MV-4-11 (cell line): Measurements from ENCODE around the gene IFI27L2.

Experiments used
- DNase-seq: peaks from one replicate; lab custom pipeline; 2025; lab: John Stamatoyannopoulos, UW

Gene IFI27L2

DNA sequence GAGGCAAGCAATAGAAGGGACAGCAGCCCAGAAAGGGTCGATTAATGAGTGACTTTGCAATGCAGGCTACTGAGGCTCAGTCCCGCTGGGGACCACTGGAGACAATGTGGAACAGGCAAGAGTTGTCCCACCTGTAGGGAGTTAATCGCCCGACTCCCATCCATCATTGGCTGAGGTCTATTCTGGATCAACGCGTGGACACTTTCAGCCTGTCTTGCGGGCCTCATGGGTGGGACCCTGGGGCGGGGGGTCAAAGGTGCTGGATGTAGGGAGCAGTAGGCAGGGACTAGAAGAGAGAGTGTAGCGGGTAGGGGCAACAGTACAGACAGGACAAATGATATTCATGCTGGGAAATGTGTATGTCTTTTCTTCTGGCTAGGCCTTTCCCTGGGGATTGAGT lies 6.1 kb downstream of the IFI27L2 start:
- DNase-seq: no peak

DNA sequence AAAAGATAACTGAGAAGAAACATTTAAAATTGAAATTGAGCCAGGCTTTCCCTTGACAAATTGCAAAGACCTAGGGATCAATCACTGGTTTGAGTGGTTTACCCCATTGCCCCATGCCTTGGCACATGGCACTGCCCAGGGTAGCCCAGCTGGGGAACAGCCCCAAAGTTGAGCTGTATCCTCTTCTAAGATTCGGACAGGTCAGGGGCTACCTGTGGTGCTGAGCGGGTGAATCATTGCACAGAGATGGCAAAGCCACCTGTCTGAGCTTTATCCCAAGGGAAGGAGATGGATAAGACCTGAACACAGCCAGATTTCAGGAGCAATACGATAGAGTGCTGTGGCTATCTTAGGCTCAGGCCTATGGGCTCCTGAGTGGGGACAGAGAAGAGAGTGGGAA lies 7.0 kb downstream of the IFI27L2 start:
- DNase-seq: no peak

DNA sequence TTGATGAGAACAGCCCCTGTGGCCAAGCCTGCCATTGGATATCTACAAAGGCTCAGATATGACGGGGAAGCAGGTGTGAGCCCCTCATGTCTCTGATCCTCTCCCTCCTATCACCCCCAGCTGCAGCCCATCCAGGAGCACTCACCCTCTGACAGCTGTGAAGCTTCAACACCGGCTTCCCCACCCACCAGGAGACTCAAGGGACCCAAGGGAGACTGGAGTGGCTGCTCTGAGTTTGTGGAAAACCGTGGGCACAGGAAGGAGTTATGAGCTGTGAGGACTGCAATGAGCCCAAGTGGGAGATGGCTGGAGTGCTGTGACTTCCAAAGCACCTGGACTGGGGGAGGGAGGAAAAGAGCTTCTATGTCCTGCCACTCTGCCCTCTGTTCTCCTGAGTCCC lies 7.9 kb downstream of the IFI27L2 start:
- DNase-seq: no peak

DNA sequence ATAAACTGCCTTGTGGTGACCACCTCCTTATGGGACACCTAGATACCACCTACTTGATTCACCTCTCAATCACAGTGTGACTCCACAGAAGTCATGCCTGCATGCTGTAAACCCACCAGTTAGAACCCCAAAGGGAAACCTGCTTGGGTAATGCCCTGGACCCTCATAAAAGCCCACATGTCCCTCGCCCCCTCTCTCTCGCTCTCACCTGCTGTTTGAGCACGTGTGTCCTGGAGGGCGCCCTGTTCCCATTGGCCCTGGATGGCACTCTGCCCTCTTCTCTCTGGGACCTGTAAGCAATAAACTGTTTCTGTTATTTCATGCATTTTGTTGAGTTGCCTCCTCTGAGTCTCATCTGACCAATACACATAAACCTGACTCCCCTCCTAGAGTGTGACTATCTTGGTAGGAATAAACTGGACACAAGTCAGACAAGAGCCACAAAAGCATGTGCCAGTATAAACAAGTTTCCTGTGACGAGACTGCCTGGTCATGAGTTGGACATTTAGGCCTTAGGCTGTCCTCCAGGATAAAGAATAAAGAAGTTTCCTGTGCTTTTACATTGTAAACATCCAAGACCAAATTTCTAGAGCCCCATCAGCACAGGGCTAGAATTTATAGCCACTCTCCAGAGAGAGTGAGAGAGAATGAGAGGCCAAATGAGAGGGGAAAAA lies 8.6 kb downstream of the IFI27L2 start:
- DNase-seq: no peak

DNA sequence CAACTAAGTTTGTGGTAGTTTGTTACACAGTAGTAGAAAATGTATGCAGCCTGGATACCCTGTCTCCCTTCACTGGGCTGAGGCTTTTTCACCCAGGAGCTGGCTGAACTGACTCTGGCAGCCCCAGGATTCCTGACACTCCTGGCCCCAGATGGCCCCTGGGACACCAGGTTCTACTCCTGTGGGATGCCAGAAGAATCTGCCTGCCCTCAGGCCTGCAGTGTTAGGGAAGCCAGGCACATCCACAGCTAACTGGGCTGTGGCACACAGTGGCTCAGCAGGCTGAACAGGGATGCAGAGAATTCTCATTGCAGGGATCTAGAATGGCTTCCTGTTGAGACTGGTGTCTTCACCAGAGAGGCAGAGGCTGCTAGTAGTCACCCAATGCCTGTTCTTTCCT lies 10.3 kb downstream of the IFI27L2 start:
- DNase-seq: no peak

DNA sequence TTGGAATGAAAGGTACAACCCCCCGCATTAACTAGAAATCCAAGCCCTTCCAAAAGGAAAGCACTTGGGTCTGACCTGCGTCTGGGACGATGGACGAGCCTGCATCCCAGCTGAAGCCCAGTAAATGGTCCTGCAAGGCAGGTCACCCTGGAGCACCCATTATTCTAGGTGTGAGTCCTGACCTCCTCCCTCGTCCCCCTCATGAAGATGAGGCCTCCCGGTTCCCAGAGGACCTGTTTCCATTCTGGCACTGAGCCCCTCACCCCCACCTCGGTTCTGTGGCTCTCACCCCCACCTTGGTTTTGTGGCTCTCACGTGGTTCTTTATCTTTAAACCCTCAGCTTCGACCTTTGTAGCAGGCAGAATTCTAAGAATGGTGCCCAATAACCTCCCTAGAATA lies 11.5 kb downstream of the IFI27L2 start:
- no peak for DNase-seq

DNA sequence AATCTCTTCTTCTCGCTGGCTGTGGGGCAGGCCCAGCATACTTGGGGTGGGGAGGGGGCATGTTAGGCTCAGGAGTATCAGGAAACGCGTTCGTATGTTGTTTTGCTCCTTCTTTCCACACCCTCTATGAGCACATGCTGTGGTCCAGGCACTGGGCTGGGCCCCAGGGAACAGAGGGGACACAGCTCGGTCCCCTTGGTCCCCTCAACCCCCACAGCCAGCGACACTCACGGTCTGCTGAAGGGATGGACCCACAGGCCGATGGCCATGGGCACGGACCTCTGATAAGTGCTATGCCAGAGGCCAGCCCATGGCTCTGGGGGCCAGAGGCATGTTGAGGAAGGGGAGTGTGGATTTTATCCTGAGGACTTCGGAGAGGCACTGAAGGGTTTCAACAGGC lies 12.7 kb downstream of the IFI27L2 start:
- no peak for DNase-seq

DNA sequence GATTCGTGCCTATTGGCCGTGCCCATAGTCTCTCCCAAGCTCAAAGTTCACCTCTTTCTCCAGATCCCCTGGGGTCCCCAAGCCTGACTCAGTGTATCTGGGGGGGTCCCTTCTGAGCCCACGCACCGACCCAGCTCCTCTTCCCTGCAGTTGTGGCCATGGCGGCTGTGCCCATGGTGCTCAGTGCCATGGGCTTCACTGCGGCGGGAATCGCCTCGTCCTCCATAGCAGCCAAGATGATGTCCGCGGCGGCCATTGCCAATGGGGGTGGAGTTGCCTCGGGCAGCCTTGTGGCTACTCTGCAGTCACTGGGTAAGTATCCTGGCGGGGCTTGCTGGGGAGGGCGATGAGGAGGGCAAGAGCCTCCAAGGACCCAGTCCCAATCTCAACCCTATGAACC lies 13.8 kb downstream of the IFI27L2 start:
- DNase-seq: no peak

DNA sequence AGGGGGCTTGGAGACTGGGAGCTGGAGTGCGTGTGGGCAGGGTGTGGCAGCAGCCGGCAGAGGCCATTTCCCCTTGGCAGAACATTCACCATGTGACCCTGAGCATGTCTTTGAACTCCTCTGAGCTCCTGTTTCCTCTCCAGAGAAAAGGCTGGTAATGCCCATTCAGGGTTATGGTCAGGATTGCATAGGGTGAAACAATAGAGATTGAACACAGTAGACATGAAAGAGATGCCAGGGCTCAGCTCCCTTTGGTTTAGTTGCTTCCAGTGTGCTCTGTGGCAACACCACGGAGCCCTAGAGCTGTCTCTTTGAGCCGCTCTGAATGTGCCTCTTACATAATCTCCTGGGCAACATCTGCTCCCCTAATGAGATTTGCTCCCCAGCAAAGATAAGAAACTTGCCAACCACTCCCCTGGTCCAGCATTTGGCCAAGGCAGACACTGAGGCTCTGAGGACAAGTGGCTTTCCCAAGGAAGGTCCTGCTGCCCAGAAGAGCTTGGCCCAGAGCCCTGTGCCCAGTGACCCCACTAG lies 14.3 kb downstream of the IFI27L2 start:
- DNase-seq: peak; percentile 41

DNA sequence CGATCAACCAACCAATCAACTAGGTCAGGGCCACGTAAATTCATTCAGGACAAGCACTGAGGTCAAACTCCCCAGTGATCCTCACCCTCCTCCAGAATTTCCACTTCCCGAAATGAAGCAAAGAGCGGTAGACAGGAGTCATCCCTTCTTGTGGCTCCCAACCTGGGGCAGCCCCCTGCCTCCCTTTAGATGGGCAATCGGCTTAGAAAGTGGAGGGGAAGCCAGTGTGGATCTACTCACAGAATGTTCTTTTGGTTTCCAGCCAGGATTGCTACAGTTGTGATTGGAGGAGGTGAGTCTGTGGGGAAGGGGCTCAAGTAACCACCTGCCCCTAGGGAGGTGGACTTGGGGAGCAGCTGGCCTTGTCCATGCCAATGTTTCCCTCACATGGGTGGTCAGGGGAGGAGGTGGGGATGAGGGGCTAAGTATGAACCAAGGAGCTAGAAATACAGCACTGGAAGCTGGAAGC lies 14.8 kb downstream of the IFI27L2 start:
- no peak for DNase-seq

DNA sequence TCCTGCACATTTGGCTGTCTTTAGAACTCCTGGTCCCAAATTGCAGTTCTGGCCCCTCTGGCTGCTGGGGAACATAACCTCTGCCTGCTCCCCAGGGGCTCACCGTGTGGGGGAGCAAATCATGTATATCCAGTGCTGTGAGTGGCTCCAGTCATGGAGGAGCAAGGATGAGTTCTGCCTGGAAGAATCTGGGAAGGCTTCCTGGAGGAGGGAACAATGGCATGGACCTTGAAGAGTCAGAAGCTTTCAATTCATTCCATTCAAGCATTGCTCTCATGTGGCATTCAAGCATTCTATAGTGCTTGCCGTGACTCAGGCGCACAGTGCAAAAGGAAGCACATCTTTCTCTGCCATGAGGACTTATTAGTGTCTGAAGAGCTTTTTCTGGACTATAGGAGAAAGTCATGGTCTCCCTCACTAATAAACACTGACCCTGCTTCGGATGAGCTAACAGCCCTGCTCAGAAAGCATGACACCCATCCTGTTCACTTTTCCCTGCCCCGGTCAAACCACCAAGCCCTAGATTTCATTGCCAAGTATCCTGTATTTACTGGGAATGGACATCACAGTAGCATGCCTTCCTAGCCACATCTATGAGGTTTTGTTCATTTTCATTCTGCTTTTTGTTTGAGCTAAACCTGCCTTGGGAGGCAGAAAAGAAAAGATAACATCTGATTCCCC lies 15.4 kb downstream of the IFI27L2 start:
- DNase-seq: no peak

DNA sequence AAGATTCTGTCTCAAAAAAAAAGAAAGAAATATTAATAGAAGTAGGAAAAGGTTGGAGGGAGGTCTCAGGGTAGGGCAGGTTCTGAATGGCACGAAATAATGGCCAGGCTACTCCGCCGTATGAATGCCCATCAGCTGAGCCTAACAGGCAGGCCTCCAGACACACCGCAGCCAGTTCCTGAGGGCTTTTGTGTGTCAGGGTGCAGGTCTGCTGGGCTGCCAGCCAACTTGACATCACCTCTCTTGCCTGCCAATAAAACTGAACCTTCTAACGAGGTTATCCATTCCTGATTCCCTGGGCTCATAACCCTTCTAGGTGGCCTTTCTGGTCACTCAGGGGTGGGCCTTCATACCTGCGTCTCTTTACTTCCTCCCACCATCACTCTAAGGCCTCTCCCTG lies 15.9 kb downstream of the IFI27L2 start:
- no peak for DNase-seq

DNA sequence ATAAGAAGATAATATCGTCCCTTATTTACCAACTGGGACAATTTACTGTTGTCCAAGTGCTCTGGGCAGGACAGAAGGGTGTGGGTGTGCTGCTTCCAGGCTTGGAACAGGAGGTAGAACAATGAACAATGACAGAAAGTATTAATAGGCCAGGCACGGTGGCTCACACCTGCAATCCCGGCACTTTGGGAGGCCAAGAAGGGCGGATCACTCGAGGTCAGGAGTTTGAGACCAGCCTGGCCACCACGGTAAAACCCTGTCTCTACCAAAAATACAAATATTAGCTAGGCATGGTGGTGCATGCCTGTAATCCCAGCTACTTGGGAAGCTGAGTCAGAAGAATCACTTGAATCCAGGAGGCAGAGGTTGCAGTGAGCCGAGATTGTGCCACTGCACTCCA lies 16.3 kb downstream of the IFI27L2 start:
- DNase-seq: no peak

DNA sequence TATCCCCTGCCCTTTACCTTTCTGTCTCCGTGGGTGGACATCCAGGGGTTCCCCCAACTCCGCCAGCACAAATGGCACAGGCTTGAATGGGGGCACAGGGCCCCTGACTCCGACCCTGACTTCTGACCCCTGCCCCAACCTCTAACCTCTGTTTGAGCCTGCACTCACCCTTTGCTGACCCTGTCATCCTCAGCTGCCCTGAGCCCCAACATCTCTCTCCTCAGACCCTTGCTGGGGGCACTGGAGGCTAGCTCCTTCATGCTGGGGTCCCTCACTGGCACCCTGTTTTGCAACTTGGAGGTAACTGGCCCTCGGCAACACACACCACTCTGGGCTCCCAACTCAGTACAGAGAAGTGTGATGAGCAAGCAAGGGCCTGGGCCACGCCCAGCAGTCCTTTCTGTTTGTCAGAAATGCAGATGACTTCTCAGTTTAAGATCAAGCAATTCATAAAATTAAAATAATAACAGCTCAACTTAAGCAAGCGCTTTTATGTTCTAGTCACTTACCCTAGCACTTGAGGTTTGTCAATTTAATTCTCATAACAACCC lies 16.8 kb downstream of the IFI27L2 start:
- DNase-seq: no peak

DNA sequence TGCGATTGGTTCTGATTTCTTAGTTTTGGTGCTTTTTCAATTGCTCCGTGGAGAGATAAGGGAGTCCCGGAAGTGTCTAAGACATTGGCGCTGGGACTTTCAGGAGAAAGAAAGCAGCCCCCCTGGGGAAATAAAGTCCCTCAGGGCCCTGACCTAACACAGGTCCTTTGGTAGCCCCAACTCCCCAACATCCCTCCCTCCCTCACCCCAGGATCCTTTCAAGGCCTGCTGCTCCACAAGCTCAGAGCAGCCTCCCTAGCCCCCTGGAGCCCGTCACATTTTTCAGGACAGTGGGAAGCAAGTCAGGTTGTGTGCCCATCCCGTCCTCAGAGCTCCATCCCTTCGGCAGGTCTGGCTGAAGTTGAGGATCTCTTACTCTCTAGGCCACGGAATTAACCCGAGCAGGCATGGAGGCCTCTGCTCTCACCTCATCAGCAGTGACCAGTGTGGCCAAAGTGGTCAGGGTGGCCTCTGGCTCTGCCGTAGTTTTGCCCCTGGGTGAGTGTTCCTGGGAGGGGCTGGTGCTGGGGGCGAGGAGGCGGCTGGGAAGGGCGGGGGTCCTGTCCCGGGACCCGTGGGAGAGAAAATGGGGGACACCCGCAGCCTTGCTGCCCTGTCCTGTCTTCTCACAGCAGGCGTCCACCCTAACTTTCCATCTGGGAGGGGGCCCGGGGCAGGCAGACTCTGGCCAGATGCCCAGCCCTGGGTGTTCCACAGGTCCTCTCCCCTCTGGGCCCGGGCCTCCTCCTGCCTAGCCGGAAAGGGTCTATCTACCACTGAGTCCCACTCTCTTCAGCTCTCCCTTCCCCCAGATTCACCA lies 17.9 kb downstream of the IFI27L2 start:
- no peak for DNase-seq

DNA sequence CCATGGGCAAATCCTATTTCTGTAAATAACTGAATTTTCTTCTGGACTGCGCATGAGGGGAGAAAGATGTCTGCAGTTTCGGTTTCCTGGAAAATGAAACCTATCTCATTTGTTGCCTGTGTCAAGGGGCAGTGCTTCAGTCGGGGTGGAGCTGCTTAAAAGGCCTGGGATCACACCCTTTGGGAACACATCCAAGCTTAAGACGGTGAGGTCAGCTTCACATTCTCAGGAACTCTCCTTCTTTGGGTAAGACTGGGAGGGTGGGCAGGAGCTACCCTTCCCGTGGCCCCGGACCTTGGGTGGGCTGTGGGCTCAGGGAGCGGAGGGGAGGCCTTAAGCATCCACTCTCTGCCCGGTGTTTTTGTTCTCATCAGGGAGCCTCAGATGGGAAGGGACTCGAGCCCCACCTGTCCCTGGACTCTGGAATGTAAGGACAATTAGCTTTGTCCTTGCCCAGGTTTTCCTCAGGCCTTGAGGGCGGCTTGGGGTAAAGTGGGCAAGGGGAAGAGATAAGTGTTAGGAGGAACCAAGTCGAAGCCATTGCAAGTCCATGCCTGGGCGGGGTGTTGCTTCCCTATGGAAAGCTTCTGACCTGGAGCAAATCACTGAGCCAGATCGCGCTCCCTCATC lies 18.7 kb downstream of the IFI27L2 start, which contains the start of gene IFI27:
Gene IFI27 (plus strand): TSS at position 185 of the 630 bp plus-strand sequence.
- DNase-seq: no peak

DNA sequence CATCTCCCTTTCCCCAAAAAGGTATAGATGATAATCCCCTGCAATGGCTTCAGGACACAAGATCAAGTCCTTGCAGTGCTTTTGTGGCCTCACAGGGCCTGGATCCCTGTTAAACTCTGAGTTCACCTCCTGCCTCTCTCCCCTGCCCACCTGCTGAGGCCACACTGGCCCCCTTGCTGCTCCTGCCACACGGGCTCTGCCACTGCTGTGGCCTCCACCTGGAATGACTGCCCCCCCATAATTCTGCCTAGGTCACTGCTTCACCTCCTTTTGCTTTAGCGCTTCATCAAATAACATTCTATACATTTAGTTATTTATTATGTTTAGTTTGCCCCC lies 19.5 kb downstream of the IFI27L2 start:
- DNase-seq: no peak

DNA sequence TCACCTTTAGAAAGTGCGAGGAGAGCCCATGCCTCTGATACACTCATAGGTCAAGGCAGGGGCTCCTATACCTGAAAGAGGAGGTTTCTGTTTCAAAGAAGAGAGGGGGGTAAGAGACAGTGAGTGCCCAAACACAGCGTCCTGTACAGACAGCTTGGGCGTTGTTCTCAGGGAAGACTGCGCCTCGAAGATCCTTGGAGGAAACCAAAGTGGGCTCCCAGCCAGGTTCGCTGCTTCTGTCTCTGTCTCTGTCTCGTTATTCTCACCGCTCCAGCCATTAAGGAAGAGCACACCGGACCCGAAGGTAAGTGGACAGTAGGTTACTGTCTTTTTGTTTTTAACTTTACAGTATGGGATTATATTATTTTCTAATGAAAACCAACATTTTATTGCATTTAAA lies 24.7 kb downstream of the IFI27L2 start:
- DNase-seq: no peak

DNA sequence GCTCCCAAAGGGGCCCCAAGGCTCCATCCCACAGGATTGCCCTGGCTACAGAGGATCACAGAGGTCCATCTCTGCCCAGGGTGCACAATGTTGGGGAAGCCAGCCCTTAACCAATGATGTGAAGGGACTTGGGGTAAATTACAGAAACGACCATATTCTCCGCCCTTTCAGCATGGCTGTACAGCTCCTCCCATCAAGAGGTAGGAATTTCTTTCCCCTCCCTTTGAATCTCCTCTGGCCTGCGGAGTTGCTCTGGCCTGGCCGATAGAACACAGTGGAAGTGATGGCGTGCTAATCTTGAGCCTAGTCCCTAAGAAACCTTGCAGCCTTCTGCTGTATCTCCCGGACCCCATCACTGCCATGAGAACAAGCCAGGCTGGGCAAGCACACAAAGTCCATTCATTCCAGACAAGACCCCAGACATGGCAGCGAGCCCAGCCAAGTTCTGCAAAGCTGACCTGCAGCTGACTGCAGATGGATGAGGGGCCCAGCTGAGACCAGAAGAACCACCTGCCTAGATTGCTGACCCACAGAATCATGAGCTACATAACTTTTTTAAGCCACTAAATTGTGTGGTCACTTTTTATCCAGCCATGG lies 25.8 kb downstream of the IFI27L2 start:
- DNase-seq: no peak

DNA sequence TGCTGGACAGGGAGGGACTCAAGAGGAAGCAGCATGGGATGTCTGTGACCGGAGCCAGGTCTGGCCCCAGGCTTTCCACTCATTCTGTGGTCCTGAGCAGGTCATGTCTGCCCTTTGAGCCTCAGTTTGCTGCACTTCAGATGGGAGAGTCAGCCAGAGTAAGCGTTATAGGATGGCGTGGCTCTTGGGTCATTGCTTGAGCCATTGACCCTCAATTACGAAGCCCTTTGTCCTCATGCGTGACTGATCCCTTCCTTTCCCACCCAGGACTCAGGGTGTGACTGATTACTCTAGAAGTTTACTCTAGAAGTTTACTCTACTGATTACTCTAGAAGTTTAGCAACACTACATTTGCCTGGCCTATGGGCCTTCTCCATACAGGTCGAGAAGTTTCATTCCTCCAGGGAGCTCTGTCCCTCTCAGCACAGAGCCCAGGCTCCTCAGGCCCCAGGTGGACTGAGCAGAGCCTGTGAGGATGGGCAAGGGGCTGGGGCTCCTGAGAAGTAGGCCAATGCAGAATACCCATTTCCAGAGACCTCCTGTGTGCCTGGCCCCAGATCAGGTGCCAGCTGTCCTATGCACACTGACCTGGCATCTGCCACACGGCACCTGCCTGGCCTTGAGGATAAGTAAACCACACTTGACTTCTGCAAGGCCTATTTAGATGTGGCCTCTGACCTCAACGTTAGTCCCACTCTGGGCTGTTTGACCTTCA lies 26.5 kb downstream of the IFI27L2 start:
- no peak for DNase-seq

DNA sequence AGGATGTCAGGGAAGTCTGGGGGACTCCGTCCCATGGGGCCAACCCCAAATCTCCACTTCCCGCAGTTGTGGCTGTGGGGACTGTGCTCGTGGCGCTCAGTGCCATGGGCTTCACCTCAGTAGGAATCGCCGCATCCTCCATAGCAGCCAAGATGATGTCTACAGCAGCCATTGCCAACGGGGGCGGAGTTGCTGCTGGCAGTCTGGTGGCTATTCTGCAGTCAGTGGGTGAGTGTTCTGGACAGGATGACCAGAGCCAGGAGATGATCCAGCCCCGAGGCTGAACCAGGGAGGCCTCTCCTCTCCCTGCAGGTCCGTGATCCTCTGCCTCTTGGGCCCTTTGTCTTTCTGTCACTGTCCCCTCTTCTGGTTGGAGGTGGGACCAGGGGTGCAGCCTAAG lies 27.7 kb downstream of the IFI27L2 start:
- no peak for DNase-seq
